Stimulated activated naive CD4-positive, alpha-beta T cell (primary cell): ENCODE results near the gene OR1F1.
"Not testable (repeated sequence)": the region's sequence is repeated elsewhere in the genome, so short reads cannot be mapped to it uniquely, and the experiment has no call there.

ENCODE experiments used
- DNase-seq, 6 experiments: peaks; one replicate each; lab custom pipeline; 2025; lab: John Stamatoyannopoulos, UW

OR1F1 gene

DNA sequence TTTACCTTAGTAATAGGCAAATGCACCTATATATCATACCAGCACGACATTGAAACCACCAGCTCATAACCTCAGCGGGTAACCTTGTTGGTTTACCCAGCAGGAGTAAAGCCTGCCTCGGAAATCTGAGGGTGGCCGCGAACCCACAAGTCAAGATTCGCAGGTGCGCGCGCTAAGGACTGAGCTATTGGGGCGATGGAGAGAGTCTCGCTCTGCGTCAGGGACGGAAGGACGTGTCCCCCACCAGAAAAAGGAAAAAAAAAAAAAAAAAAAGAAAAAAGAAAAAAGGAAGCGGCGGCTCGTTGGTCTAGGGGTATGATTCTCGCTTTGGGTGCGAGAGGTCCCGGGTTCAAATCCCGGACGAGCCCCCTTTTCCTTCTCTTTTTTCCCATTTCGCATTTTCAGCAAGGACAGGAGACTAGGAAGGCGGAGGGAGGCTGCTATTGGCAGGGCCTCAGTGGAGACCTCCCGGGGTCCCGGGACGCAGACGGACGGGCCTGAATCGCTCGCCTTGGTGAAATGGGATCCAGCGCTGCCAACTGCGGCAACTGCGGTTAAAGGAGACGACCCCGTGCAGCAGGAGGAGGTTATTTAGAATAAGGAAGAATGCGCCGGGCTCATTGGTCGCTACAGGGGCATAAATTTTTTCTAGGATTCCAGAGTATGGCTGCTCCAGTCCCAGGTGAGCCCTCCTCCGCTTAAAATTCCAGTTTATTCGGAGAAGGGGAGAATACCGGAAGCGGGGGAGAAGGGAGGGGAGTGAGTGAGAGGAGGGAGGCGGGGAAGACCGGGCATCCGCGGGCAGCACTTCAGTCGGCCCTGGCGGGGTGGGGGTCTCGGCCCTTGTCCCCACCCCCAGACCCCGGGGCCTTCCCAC, at the start of gene OR1F1:
Gene OR1F1, plus strand, starts transcription at position 407 of the 877 bp plus-strand sequence.
- DNase-seq, result peak in 4 of 6 experiments; percentile 16 to 43 (median 25)

DNA sequence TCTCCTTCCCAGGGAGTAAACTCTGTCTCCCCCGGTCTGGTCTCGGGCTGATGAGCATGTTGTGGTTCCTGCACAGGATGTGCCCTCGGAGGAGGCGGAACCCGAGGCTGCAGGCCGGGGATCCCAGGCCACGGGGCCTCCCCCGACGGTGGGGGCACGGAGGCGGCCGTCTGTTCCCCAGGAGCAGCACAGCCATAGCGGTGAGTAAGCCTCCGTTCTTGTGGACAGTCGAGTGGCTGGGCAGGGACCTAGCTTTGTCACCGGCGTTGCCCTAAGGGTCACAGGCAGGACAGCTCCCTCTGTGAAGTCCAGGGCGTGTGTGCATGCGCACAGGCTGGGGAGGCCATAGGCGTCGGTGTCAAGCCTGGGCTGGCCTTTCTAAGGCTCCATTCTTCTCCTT, 49.7 kb upstream of the OR1F1 start:
- DNase-seq, result no peak

GRCh38 chr16:3138823-3139426, 49.1 kb upstream of the OR1F1 start:
- no peak for DNase-seq

- not testable (repeated sequence) for DNase-seq
Measured at GRCh38 chr16:3139561-3139960, 48.4 kb upstream of the OR1F1 start.

GRCh38 chr16:3140603-3141427, 47.2 kb upstream of the OR1F1 start:
- no peak for DNase-seq

GRCh38 chr16:3141781-3142311, 46.2 kb upstream of the OR1F1 start:
- DNase-seq, result no peak

GRCh38 chr16:3142327-3142726, 45.7 kb upstream of the OR1F1 start:
- DNase-seq, result no peak

- DNase-seq, result no peak
Measured at GRCh38 chr16:3142770-3143169, 45.2 kb upstream of the OR1F1 start.

DNA sequence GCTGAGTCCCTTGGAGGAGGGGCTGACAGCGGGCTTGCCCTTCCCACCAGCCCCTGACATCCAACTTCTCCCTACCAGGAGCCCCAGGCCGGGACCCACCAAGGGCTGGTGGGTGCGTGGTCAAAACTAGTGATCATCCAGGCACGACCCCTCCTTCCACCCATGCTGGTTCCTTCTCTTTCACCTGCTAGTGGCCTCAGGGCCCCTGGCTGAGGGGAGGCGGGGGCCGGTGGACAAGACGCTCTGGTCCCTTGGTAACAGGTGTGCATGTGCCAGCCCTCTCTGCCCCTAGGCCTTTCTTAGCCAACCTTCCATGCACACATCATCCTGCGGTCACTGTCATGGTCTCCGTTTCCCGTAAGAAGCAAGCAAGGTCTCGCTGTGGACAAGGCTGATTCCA, 44.8 kb upstream of the OR1F1 start:
- no peak for DNase-seq

DNA sequence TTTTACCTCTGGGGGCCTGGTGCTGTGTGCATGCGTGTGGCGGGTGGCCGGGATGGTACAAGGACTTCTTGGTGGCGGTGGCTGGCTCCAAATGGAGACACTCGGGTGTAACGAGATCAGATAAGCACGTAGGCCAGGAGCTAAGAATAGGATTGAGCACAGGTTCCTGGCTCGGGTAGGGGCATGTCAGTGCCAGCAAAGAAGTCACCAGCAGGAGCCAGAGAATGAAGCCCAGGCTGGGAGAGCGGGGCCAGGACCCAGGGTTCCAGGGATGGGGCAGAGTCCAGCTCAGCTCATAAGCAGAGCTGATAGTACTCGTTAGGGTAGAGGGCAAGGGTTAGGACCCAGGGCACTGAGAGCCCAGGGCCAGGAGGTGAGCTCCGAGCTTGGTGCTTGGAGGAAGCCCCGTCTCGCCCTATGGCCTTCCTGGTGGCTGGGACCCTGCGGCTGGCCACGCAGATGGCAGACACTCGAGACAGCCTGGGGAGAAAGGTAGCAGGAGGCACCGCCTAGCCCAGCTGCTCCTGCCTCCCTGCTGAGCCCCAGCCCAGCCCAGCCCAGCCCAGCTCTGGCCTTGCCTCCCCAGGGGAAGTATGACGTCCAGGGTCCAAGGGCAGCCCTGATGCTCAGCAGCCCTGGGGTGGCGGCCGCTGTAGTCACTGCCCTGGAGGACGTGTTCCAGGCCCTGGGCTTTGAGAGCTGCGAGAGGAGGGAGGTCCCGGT, 44.2 kb upstream of the OR1F1 start:
- no peak for DNase-seq

DNA sequence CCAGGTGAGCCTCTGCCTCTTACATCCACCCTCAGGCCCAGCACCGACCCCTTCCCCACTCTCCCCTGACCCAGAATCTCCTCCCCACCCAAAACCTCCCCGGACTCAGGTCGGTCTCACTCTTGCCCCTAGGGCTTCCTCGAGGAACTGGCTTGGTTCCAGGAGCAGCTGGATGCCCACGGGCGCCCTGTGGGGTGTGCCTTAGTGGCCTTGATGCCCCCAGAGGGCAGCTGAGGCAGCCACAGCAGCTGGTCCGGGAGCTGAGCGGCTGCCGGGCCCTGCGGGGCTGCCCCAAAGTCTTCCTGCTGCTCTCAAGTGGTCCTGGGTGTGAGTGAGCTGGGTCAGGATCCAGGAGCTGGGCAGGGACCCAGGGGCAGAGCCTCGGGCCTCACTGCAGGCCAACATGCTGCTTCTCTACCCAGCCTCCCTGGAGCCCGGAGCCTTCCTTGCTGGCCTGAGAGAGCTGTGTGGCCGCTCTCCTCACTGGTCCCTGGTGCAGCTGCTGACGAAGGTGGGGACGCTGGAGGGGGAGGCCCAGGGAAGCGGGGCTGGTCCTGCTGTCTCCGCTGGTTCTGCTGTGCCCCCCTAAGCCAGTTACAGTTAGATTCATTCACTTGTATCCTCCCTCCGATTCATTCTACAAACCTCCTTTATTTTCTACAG, 43.6 kb upstream of the OR1F1 start:
- no peak for DNase-seq

GRCh38 chr16:3145151-3145550, 42.9 kb upstream of the OR1F1 start:
- DNase-seq, result no peak

- DNase-seq, result no peak
Measured at GRCh38 chr16:3145660-3146059, 42.3 kb upstream of the OR1F1 start.

GRCh38 chr16:3147046-3147756, 40.8 kb upstream of the OR1F1 start:
- DNase-seq, result no peak

GRCh38 chr16:3147757-3148104, 40.3 kb upstream of the OR1F1 start:
- no peak for DNase-seq

- DNase-seq, result no peak
Measured at GRCh38 chr16:3148256-3149192, 39.5 kb upstream of the OR1F1 start.

- DNase-seq, result no peak
Measured at GRCh38 chr16:3149193-3149530, 38.8 kb upstream of the OR1F1 start.

DNA sequence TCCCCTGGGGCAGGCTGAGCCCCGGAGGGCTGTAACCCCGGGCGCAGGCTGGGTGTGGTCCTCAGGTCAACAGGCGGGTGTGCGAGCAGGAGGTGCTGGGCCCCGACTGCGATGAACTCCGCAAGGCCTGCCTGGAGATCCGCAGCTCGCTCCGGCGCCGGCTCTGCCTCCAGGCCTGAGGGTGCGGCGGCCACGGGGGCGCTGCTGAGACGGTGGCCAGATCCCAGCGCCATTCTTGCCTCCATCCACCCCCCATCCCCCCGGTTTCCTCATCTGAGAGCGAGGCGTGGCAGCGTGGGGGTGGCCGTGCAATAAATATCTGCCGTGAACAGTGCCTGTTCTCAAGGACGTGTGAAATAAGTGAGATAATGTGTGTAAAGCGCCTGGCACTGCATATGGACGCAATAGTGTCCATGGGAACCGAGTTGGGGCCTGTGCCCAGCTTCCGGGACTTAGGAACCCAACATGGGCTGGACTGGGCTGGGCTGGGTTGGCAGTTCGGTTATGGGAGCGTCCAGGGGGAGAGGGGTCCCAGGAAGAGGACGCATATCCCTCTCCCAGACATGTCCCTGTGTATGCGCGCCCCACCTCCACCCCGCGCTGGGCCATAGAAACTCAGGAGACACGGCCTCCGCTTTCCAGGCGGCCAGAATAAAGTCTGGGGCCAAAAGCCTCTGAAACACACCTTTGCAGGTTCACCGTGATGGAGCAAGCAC, 38.2 kb upstream of the OR1F1 start:
- peak in 3 of 6 experiments; percentile 35 to 48 (median 41) for DNase-seq
